Measurements from ENCODE around the gene KRTAP13-2. TPM values are rescaled to one million over a fixed set of nuclear protein-coding genes. Genes with fewer than 3 reads are reported as not detected.

KRTAP13-2 gene, protein sequence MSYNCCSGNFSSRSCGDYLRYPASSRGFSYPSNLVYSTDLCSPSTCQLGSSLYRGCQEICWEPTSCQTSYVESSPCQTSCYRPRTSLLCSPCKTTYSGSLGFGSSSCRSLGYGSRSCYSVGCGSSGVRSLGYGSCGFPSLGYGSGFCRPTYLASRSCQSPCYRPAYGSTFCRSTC
- total RNA-seq: not detected in 2 replicates

DNA sequence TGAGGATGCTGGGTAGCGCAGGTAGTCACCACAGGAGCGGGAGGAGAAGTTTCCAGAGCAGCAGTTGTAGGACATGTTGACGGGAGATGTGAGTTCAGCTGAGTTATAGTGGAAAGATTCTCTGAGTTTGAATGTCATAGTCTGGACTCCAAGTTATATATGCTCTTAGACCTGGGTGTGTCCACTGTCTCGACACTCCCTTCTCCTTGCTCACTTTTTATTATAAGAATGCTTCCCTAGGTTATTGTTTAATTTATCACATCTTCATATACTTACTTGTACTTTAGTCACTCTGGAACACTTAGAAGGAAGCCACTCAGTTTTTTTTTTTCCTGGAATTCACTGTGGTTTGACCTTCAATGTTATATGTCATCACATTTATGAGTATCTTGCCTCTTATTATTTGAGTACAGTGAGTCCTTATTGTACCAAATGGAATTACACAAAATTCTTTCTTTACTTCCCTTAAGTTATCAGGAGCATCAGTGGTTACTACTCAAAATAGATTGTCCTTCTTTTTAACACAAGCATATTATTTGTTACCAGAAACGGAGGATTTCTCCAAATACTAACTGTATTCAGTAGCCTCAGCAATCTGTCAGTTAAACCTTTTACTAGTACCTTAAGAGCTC is at the start of gene KRTAP13-2:
Gene KRTAP13-2 (minus strand): TSS at position 133 of the 632 bp plus-strand sequence. CDS start 58 bp downstream, at position 75.

DNA sequence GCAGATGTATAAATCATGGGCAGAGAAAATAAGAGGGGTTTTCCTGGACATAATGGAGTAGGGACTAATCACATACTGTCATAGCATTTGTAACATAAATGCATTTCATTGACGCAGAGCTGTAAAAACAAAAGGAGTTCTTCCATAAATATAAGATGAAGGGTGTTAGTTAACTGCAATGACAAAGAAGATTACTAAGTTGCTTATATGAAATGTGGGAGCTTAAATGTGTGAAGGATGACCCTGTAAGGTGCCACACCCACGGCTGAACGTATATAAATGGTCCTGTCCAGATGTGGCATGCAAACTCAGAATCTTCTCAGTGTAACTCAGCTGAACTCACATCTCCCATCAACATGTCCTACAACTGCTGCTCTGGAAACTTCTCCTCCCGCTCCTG is 23.7 kb upstream of the KRTAP13-2 start, which contains the start of gene KRTAP13-1:
Gene KRTAP13-1 (plus strand): TSS at position 301 of the 400 bp plus-strand sequence. CDS start 56 bp downstream, at position 357.

DNA sequence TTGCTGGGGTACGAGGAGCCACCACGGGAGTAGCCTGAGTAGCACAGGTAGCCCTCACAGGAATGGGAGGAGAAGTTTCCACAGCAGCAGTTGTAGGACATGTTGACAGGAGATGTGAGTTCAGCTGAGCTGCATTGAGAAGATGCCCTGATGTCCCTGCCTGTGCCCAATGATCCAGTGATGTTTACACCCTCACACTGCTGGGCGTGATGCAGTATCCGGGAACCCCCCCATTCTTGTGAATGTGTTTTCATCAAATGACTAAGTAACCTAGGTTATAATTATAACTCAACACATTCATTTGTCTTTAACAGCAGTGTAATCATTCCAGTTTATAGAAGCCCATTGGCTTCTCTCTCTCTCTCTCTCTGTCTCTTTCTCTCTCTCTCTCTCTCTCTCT is 23.6 kb downstream of the KRTAP13-2 start, which contains the start of gene KRTAP23-1:
Gene KRTAP23-1 (minus strand): TSS at position 101 of the 400 bp plus-strand sequence. CDS start 0 bp downstream, at position 101.

DNA sequence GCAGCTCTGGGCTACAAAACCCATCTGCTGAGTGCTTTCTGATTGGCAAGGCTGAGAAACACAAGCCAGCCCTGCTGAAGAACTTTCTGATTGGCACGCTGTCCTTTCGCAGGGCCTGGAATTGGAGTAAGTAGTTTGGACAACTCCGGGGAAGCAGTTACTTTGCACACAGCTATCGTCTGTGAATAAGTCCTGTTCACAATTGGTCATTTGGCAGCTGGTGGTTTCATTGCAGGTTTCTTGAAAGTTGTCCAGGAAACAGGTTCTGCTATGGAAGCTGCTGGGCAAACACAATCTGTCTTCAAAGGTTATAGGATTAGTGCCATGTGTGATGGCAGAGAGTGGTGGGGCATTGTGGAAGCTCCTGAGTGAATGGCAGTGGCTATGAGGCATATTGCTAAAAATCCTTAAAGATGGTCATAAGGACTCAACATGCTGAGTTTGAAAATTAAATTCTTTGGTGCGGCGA is 34.8 kb downstream of the KRTAP13-2 start, which contains the start of gene KRTAP27-1:
Gene KRTAP27-1 (minus strand): TSS at position 419 of the 469 bp plus-strand sequence. CDS start 26 bp downstream, at position 393.

Other genes with a start within 250 kb of the KRTAP13-2 start
- not detected in 2 replicates for gene CLDN17, start 205.5 kb downstream of the KRTAP13-2 start, total RNA-seq
- not detected in 2 replicates for gene CLDN8, start 156.2 kb downstream of the KRTAP13-2 start, total RNA-seq
- not detected in 2 replicates for gene KRTAP24-1, start 89.3 kb downstream of the KRTAP13-2 start, total RNA-seq
- not detected in 2 replicates for gene KRTAP25-1, start 82.8 kb downstream of the KRTAP13-2 start, total RNA-seq
- gene KRTAP26-1, start 52.0 kb downstream of the KRTAP13-2 start, total RNA-seq: not detected in 2 replicates
- gene KRTAP27-1, start 34.6 kb downstream of the KRTAP13-2 start, total RNA-seq: not detected in 2 replicates
- gene KRTAP23-1, start 23.7 kb downstream of the KRTAP13-2 start, total RNA-seq: not detected in 2 replicates
- gene KRTAP13-1, start 23.8 kb upstream of the KRTAP13-2 start, total RNA-seq: not detected in 2 replicates
- gene KRTAP13-3, start 53.7 kb upstream of the KRTAP13-2 start, total RNA-seq: not detected in 2 replicates
- not detected in 2 replicates for gene KRTAP13-4, start 57.9 kb upstream of the KRTAP13-2 start, total RNA-seq
- not detected in 2 replicates for gene KRTAP15-1, start 68.0 kb upstream of the KRTAP13-2 start, total RNA-seq
- gene KRTAP19-1, start 108.1 kb upstream of the KRTAP13-2 start, total RNA-seq: not detected in 2 replicates
- gene KRTAP19-2, start 115.2 kb upstream of the KRTAP13-2 start, total RNA-seq: not detected in 2 replicates
- not detected in 2 replicates for gene KRTAP19-3, start 119.7 kb upstream of the KRTAP13-2 start, total RNA-seq
- gene KRTAP19-4, start 124.9 kb upstream of the KRTAP13-2 start, total RNA-seq: not detected in 2 replicates
- gene KRTAP19-5, start 129.9 kb upstream of the KRTAP13-2 start, total RNA-seq: not detected in 2 replicates
- not detected in 2 replicates for gene KRTAP19-6, start 169.6 kb upstream of the KRTAP13-2 start, total RNA-seq
- not detected in 2 replicates for gene KRTAP19-7, start 189.0 kb upstream of the KRTAP13-2 start, total RNA-seq
- gene KRTAP22-2, start 218.1 kb upstream of the KRTAP13-2 start, total RNA-seq: not detected in 2 replicates
- gene KRTAP6-3, start 220.2 kb upstream of the KRTAP13-2 start, total RNA-seq: not detected in 2 replicates
- not detected in 2 replicates for gene KRTAP6-2, start 226.6 kb upstream of the KRTAP13-2 start, total RNA-seq
- gene KRTAP22-1, start 228.8 kb upstream of the KRTAP13-2 start, total RNA-seq: not detected in 2 replicates
- gene KRTAP6-1, start 241.7 kb upstream of the KRTAP13-2 start, total RNA-seq: not detected in 2 replicates
- gene KRTAP20-1, start 244.2 kb upstream of the KRTAP13-2 start, total RNA-seq: not detected in 2 replicates
- not detected in 2 replicates for gene KRTAP20-4, start 248.4 kb upstream of the KRTAP13-2 start, total RNA-seq

All from smooth muscle cell of the pulmonary artery (primary cell).